ENCODE data around the gene SMARCC1. TPM values are rescaled to one million over a fixed set of nuclear protein-coding genes. Genes with fewer than 3 reads are reported as not detected.

The SMARCC1 gene
- polyA plus RNA-seq, 1 donor: 57.4 TPM

DNA sequence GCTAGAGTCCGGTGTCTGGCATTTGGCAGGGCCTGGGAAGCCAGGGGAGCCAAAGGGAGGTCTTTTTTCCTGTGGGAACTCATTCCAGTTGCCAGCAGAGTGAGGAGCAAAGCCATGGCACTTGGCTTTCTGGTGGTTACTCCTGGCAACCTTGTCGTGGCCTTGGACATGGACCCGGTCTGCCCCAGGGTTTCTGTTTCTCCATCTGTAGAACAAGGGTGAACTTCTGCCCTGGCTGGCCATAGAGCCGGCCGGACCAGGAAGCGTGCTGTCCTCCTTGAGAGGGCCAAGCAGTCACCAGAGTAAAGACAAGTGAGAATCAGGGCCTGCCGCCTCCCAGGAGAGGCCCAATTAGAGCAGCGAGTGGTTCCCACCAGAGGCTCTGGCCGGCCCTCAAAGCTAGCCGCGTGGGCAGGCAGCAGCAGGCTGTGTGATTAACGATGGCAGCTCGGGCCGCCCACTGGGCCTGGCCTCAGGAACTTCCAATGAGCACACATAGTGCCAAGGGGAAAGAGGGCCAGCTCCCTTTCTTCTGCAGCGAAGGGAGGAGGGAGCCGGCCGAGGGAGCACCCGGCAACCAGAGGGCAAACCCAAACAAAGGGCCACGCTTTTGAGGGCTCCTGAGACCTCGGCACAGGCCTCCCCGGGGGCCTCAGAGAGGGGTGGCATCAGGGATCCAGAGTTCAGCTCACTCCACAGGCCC lies 239.1 kb downstream of the SMARCC1 start:
- no peak for DNase-seq (ENCODE audit: low read depth)

DNA sequence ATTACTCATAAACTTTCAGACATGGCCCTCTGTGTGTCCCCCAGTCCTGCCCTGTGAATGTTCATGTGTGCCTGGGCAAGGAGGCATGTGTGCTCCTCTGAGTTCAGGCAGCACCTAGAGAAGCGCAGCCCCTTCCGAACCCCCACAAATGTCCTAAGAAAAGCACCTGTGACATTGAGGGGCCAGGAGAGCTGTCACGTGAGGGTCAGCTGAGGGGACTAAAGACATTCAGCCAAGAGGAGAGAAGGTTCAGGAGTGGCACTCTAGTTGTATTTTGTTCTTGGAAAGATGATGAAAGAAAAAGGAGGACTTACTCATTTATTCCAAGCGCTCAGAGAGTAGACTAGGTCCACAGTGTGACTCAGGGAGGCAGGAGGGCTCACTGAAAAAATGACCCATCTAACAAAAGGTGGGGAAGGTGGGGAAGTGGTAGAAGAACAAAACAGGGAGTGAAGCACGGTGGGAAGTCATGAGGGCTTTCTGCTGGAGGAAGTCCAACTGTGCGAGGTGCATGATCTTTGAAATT lies 240.0 kb downstream of the SMARCC1 start:
- no peak for DNase-seq (ENCODE audit: low read depth)

DNA sequence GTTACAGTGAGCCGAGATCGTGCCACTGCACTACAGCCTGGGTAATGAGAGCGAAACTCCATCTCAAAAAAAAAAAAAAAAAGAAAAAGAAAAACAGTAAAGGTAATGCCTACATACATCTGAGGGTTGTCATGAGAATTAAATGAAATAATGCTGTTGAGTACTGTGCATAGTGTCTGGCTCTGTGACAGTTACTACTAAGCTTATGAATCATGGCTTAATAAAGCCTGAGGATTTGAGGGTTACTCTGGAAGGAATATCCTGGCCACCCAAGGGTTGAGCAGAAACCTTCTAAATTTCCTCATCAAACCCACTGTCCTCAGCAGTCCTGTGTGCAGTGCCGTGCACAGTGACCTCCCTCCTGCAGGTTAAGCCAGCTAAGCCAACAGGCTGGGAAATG lies 241.4 kb downstream of the SMARCC1 start:
- DNase-seq (ENCODE audit: low read depth): no peak

DNA sequence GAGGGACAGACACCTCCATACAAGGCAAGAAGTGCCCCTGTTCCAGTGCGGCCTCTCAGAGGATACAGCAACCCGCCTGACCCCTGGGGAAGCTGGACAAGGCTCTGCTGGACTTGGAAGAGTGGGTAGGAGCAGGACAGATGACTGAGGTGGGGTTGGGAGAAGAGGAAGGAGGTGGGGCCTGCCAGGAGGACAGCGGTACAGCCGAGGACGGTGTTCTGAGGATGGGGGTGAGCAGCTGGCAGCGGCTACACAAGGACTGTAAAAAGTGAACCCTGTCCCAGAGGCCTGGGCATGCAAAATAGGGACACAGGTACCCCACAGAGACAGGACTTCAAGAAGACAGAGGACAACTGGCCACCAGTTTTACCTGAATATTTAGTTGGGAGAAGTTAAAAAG lies 244.7 kb downstream of the SMARCC1 start:
- DNase-seq (ENCODE audit: low read depth): no peak

DNA sequence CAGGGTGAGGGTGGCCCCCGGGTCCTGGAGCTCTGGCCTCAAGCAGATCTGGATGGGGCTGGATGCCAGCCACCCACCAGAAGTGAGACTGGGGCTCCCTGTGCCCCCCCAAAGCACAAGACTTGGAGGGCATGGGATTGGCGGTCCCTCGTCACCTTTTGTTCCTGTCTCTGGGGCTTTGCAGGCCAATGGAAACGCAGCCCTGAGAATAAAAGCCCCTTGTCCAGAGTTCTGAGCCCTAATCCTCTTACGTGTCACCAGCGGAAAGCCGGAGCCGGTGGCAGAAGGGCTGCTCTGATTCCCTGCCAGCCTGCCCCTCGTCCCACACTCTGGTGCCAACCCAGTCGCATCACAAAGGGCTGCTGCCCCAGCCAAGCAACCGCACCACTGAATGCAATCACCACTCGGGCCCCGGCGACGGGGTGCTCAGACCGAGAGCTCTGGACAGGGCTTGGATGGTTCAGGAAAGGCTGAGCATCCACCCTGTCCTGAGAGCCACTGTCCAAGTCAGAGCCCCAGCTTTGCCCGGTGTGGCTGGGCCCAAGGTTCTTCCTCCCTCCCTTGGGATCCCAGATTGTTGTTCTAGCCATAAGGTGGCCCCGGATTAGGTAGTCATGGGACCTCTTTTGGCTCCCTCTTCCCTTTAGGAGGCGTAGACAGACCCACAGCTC lies 245.3 kb downstream of the SMARCC1 start:
- no peak for DNase-seq (ENCODE audit: low read depth)

Other genes starting within 250 kb of the SMARCC1 start
- gene CSPG5, start 203.0 kb downstream of the SMARCC1 start, polyA plus RNA-seq (ENCODE audit: insufficient read length): 1.8 TPM
- gene DHX30, start 21.2 kb upstream of the SMARCC1 start, polyA plus RNA-seq (ENCODE audit: insufficient read length): 39.4 TPM
- gene MAP4, start 234.5 kb upstream of the SMARCC1 start, polyA plus RNA-seq (ENCODE audit: insufficient read length): 340 TPM

Measured in forelimb muscle (tissue), 1 donor.